Colon (tissue), 2 donors: ENCODE measurements around the gene C17orf50.

Experiments
- FAIRE-seq: peaks from 2 replicates; lab custom pipeline; 2012; peaks lifted over from hg19 to GRCh38; lab: Jason Lieb, UNC
- donor health status: control.
- donor health status: control.

Gene C17orf50

GRCh38 chr17:35788477-35789368 is 28.0 kb downstream of the C17orf50 start:
- no peak for FAIRE-seq

- no peak for FAIRE-seq
These were observed 30.2 kb downstream of the C17orf50 start for GRCh38 chr17:35790841-35791240.

GRCh38 chr17:35791681-35792350 is 31.1 kb downstream of the C17orf50 start:
- FAIRE-seq, result no peak

DNA sequence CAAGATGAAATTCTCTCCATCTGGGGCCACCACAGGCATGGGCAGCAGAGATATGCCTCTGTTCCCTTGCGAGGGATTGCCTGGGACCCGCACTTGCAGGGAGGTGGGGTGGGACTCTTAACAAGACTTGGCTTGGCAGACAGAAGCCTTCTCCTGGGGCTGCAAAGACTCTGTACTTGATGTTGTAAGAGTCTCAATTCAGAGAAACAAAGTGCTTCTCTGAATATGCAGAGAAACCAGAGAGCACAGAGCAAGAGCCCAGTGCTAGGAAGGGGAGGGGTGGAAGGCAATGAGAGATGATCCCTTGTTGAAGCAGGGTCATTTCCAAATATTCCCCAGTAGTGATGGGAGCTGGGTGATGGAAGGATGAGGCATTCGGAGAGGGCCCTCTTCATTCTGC is 32.6 kb downstream of the C17orf50 start:
- no peak for FAIRE-seq

- FAIRE-seq, result no peak
These were observed 34.6 kb downstream of the C17orf50 start, which contains the start of gene MMP28 for GRCh38 chr17:35795007-35795870. TSS of gene MMP28 (minus strand) at chr17:35795641. CDS start at chr17:35795377, 264 bp downstream.

- FAIRE-seq, result no peak
These were observed 35.2 kb downstream of the C17orf50 start for GRCh38 chr17:35795871-35796265.

GRCh38 chr17:35796942-35797341 is 36.3 kb downstream of the C17orf50 start:
- no peak for FAIRE-seq

DNA sequence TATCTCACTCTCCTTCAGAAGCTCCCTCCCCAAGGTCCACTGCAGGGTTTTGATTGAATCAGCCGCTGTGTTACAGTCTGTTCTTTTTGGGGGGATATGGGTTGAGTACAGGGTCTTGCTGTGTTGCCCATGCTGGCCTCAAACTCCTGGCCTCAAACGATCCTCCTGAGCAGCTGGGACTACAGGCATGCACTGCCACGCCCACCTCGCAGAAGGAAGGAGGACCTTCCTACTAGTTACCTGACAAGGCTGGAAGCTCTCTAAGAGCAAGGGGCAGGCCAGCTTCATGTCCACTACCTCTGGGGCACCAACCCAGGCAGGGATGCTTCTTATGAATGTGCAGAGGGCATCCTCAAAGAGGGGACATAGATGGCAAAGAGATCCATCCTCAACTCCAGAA is 36.7 kb downstream of the C17orf50 start:
- FAIRE-seq, result no peak

DNA sequence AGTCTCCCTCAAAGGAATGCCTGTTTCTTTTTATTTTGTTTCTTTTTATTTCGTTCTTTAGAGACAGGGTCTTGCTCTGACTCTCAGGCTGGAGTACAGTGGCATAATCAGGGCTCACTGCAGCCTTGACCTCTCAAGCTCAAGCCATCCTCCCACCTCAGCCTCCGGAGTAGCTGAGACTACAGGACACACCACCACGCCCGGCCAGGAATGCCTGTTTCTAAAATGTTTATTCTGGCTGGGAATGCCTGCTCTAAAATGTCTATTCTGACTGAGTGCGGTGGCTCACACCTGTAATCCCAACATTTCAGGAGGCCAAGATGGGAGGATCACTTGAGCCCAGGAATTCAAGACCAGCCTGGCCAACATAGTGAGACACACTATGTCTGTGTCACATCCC is 37.2 kb downstream of the C17orf50 start:
- no peak for FAIRE-seq

GRCh38 chr17:35799942-35800341 is 39.3 kb downstream of the C17orf50 start:
- no peak for FAIRE-seq

DNA sequence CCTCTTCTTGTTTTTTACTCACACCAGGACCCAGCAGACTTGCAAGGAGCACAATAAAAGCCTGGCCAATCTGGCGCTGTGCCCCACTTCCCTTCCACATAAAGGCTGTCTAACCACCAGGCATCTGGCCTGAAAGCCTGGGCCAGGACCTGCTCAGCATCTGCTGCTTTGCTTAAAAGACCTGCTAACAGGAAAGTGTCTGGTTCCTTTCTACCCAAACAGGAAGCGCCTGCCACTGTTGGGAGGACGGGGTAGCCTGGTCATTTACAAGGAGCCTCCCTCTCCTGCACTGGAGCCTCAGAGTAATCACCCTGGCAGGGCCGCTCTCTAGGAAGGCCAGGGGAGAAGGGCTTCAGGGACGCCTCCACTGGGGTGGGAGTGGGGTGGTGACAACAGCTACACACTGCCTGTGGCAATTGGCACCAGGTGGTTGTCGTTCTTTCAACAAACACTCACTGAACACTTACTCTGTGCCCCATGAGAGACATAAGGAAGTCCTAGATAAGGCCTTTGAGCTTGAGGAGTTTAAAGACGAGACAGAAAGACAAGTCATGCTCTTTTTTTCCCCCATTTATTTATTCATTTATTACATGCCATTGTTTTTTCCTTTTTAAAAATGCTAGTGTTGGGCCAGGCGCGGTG is 41.0 kb downstream of the C17orf50 start:
- FAIRE-seq, result no peak

GRCh38 chr17:35804658-35805192 is 44.0 kb downstream of the C17orf50 start:
- FAIRE-seq, result no peak

DNA sequence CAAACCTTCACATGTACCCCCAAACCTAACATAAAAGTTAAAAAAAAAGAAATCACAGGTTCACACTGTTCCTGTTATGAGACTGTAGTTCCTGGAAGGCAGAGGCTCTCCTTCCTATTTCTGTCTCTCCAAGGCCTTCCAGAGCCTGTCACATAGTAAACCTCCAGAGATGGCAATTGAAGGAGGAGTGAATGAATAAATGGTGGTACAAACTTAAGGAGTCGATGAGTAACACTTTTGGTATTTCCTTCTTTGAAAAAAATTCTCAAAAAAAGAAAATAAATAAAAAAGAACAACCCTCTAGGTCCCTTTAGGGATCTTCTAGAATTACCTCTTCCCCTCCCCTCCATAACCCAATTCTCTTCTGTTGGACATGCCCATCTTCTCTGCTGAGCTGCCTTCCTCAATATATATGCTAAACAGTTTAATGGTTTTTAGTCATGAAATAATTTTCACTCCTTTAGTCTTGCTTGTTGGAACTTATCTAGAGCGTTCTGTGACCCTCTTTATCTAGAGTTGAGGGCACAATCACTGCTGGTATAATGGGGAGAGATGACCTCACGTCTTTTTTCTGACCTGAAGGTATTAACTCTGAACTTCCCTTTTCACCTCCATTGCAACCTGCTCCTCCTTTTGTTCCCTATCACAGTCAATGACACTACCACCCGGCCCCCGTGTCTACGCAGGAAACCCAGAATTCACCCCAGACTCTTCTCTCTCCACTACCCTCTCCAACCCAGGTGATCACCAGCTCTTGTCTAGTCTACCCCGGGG is 46.9 kb downstream of the C17orf50 start:
- no peak for FAIRE-seq

DNA sequence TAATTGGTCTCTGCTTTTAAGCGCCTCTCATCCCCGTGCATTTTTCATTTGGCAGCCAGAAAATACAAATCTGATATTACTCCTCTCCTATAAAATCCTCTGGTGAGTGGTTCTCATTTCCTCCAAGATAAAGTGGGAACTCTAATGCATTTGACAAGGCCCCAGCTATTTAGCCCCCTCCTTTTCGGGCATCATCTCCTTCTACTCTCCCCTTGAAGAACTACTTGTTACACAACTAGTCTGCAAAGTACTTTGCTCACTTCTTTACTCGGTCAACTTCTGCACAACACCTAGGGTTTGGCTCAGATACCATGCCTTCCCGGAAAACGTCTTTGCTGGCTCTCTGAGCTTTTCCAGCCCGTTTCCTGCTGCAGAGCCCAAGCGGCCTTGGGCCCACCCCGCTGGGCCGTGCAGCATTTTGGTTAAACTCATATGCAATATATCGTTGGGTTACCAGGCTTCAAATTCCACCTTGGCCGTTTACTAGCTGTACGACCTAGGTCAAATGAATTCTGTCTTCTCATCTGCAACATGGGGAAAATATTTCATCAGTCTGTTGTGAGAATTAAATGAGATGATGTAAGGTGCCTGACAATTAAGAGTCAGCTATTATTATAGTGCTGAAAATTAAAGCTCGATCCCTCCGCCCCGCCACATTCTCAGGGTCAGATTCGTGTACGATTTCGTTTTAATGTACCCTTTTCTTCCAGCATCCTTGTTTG is 47.7 kb downstream of the C17orf50 start:
- FAIRE-seq, result no peak

DNA sequence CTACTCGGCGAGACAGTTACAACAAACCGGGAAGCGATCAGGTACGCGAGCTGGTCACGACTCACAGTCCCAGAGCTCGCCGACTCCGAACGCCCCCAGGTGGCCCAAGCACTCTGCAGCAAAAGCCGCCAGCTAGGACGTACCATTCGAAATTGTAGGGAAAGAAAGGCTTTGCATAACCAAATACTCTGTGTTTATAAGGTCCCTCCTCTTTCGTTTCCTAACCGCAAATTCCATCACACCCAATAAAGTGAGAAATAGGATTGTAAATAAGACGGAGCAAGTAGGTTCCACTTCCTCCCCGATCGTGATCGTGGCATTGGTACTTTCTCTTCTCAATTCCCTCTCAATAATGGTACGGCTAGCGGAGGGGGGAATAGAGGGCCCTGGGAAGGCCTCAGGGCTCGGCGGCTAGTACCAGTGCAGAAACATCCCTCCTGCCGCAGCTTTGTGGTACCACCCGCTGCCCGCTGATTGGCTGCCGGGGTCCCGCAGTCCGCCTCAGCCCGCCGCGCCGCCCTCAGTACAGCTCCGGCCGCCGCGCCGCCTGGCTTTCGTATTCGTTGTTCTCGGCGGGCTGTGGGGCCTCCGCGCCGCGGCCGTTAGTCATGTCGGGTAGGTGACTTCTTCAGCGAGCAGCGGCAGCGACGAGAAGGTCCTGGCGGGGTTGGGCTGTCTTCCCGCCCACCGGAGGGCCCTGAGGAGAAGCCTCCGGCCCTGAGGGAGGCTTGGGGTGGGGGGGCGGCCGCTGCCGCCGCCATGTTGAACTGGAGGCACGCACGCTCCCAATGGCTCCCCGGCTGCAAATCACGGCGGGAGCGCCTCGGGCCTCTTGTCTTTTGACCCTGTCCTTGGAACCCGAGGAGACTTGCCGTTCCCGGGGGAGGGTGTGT is 48.5 kb downstream of the C17orf50 start, which contains the start of gene TAF15:
Gene TAF15 (plus strand): TSS at position 523 of the 893 bp plus-strand sequence. CDS start 86 bp downstream, at position 609.
- no peak for FAIRE-seq

GRCh38 chr17:35809855-35810461 is 49.3 kb downstream of the C17orf50 start:
- no peak for FAIRE-seq

DNA sequence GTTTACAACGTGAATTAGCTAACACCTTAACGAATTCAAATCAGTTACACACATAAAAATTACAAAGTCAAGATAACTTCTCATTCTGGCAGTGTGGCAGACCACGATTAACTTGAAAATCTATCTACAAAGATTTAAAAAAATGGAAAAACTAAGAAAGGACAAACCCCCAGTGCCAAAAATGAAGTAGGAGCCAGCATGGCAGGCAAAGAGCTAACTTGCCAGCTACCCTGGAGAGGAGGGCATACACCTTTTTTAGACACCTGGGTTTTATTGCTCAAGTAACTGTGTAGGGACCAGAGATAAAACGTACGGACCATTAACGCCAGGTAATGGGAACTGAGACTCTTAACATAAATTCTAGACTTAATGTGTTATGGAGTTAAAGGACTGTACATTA is 51.1 kb downstream of the C17orf50 start:
- no peak for FAIRE-seq

DNA sequence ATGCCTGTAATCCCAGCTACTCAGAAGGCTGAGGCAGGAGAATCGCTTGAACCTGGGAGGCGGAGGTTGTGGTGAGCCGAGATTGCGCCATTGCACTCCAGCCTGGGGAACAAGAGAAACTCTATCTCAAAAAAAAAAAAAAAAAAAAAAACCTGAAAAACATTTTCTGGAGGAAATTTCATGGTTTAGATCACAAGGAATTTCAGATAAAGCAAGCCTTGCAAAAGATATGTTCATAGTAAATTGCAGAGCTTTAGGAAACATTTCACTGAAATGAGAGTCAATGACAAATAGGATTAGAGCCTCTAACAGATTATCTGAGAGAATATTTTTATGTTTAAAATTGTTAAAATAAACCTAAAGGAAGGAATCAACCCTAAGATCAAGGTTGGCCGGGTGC is 51.8 kb downstream of the C17orf50 start:
- FAIRE-seq, result no peak
